A673 (cell line): ENCODE results near the gene TNS4. TPM values are rescaled to one million over a fixed set of nuclear protein-coding genes. Genes with fewer than 3 reads are reported as not detected.

Experiments used
- BruUV-seq: library from RNA; stranded (reverse); fragments of 400-500 nt; replicated peaks from 2 replicates; lab custom pipeline; 2021; lab: Mats Ljungman, UMichigan
- CTCF ChIA-PET: fragments of 300-600 bp; sonication (Branson Sonifier 250); formaldehyde crosslinking; loops from one replicate; lab custom pipeline; 2022; ENCODE audit warnings: antibody characterized with exemption; lab: Charles Lee
- POLR2A ChIA-PET: fragments of 300-600 bp; sonication (Branson Sonifier 250); formaldehyde crosslinking; loops from one replicate; lab custom pipeline; 2022; ENCODE audit warnings: antibody characterized with exemption; ENCODE audit not compliant: low non-redundant PET; lab: Charles Lee
- DNase-seq: peaks from one replicate; pipeline ENCODE4 v3.0.0-alpha.2; 2015; ENCODE audit warnings: low spot score
- H3K27ac ChIP-seq: fragments of 200-600 bp; sonication (generic); 2 replicates; pipeline ENCODE4 v1.5.1; 2016; ENCODE audit warnings: mixed run types, low read depth, mild to moderate bottlenecking, mixed read lengths, antibody characterized with exemption, low read length; ENCODE audit not compliant: poor library complexity, severe bottlenecking
- H3K27me3 ChIP-seq: fragments of 200-600 bp; sonication (generic); replicated peaks from 2 replicates; pipeline ENCODE4 v1.6.1; 2017; ENCODE audit warnings: mixed run types, low read depth, mild to moderate bottlenecking, mixed read lengths, antibody characterized with exemption, low read length; ENCODE audit not compliant: insufficient read depth, poor library complexity
- H3K36me3 ChIP-seq: fragments of 200-600 bp; sonication (generic); 2 replicates; pipeline ENCODE4 v1.6.1; 2016; ENCODE audit warnings: mixed run types, mild to moderate bottlenecking, mixed read lengths, antibody characterized with exemption, low read length; ENCODE audit not compliant: insufficient read depth, poor library complexity, severe bottlenecking
- H3K4me1 ChIP-seq: fragments of 200-600 bp; sonication (generic); 2 replicates; pipeline ENCODE4 v1.6.1; 2017; ENCODE audit warnings: mixed run types, mild to moderate bottlenecking, mixed read lengths, antibody characterized with exemption, low read length; ENCODE audit not compliant: insufficient read depth, poor library complexity, severe bottlenecking
- H3K4me3 ChIP-seq: fragments of 200-600 bp; sonication (generic); 2 replicates; pipeline ENCODE4 v1.5.1; 2016; ENCODE audit warnings: low read depth, mixed run types, mild to moderate bottlenecking, mixed read lengths, low read length; ENCODE audit not compliant: poor library complexity, severe bottlenecking
- H3K9me3 ChIP-seq: fragments of 200-600 bp; sonication (generic); 2 replicates; pipeline ENCODE4 v1.6.1; 2016; ENCODE audit warnings: mixed run types, low read depth, mild to moderate bottlenecking, mixed read lengths, antibody characterized with exemption, low read length; ENCODE audit not compliant: poor library complexity, severe bottlenecking
- EZH2 ChIP-seq: fragments of 200-600 bp; sonication (generic); IDR thresholded peaks from 2 replicates; pipeline ENCODE4 v1.6.1; 2017; ENCODE audit warnings: borderline replicate concordance, low read depth, mild to moderate bottlenecking, mixed read lengths, antibody characterized with exemption, low read length; ENCODE audit not compliant: poor library complexity, severe bottlenecking
- intact Hi-C: fragments of 100-400 bp; cut with micrococcal nuclease; formaldehyde crosslinking; loops from one replicate; pipeline ENCODE4 v1.10.0; 2022; ENCODE audit not compliant: unreplicated experiment
- total RNA-seq: library from RNA; stranded (reverse); gene quantifications from 2 replicates; pipeline ENCODE4 v1.2.3, GENCODE V29; 2021
- TF ChIP-seq, protein P1 (sequence below): fragments of 300-800, 200-600 bp; sonication (generic); conservative IDR thresholded peaks from 2 replicates; pipeline ENCODE4 v1.5.1; 2017; ENCODE audit warnings: low read depth, mild to moderate bottlenecking, antibody characterized with exemption, low read length, moderate library complexity, mixed read lengths

The TNS4 gene
- total RNA-seq, 1 experiment from 2014 or later = not detected

DNA sequence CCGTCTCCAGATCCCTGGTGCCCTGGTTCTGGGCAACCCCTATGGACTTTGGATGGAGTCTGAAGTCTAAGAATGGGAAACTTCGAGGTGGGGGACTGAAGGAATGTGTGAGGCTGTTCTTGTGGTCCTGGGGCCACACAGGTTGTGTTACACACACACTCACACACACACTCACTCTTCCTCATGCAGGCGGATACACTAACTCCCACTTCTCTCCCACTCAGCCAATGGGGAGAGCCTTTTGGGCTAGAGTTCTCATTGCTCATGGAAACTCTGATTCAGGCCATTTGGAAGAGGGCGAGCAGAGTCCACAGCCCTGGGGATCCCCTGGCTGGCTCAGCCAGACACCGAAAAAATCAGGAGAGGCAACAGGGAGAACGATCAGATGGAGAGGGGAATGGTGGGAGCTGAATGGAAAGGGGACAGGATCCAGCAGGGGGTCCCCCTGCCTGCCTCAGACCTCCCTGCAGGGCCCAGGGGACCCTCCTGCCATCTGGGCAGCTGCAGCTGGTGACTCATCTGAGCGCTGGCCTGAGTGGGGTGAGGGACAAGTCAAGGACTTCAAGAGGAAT lies 49.1 kb downstream of the TNS4 start:
- intact Hi-C loops = no loop called here
- no TSS peak for BruUV-seq
- Histone ChIP-seq H3K27ac (no peak overlapping the region), H3K4me1 (no peaks in the 10 kb centered on the region), H3K36me3 (no peaks in the 10 kb centered on the region), H3K4me3 (no peak overlapping the region), H3K27me3 (no peaks in the 10 kb centered on the region), H3K9me3 (no peaks in the 10 kb centered on the region)
- ChIA-PET POLR2A (no interaction called here), CTCF (no interaction called here)
- DNase-seq = no peak
- TF ChIP-seq, protein P1, sequence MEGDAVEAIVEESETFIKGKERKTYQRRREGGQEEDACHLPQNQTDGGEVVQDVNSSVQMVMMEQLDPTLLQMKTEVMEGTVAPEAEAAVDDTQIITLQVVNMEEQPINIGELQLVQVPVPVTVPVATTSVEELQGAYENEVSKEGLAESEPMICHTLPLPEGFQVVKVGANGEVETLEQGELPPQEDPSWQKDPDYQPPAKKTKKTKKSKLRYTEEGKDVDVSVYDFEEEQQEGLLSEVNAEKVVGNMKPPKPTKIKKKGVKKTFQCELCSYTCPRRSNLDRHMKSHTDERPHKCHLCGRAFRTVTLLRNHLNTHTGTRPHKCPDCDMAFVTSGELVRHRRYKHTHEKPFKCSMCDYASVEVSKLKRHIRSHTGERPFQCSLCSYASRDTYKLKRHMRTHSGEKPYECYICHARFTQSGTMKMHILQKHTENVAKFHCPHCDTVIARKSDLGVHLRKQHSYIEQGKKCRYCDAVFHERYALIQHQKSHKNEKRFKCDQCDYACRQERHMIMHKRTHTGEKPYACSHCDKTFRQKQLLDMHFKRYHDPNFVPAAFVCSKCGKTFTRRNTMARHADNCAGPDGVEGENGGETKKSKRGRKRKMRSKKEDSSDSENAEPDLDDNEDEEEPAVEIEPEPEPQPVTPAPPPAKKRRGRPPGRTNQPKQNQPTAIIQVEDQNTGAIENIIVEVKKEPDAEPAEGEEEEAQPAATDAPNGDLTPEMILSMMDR = no peak
- no peak for TF ChIP-seq EZH2

DNA sequence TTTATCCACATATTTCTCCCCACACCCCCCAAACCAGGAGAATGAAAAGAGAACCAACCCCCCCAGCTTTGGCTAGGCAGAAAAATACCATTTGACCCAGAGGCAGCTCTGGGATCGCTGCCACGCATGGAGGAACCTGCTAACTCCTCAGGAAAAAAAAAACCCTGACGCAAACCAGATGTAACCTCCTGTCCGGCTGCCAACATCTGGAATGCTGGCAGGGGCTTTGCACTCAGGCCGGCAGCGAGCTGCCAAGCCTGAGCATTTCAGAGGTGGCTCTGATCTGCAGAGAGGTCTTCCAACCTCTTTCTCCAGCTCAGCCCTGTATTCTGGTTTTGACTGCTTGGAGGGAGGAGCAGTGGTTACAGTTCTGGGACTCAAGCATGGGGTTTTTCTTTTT lies 50.0 kb downstream of the TNS4 start:
- Histone ChIP-seq H3K36me3 (no peaks in the 10 kb centered on the region), H3K27ac (no peak overlapping the region), H3K4me3 (no peak overlapping the region), H3K4me1 (no peaks in the 10 kb centered on the region), H3K9me3 (no peaks in the 10 kb centered on the region), H3K27me3 (no peaks in the 10 kb centered on the region)
- ChIA-PET POLR2A (interaction anchor here (0.7 kb wide), 1 partner anchor 15 kb away, joined by 15 read pairs; no protein-coding TSS in a partner anchor), CTCF (interaction anchor here (0.6 kb wide), 1 partner anchor 48 kb away, joined by 15 read pairs; no protein-coding TSS in a partner anchor)
- intact Hi-C loops = no loop called here
- DNase-seq = no peak
- BruUV-seq = no TSS peak
- TF ChIP-seq EZH2 = no peak
- TF ChIP-seq, protein P1 = no peak

DNA sequence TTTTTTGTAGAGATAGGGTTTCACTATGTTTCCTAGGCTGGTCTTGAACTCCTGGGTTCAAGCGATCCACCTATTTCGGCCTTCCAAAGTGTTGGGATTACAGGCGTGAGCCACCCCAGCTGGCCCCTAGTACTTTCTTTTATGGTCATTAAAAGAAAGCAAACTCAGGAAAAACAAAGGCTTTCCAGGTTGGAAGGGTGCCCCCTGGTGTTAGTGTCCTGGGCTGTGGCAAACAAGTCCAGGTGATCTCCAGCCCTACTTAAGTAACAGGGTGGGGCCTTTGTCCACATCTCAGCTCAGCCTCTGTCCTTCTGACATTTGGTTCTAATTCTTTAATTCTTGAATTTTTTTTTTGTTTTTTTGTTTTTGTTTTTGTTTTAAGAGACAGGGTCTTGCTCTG lies 51.2 kb downstream of the TNS4 start:
- ChIA-PET POLR2A (no interaction called here), CTCF (no interaction called here)
- intact Hi-C loops = no loop called here
- H3K36me3 ChIP-seq = no peaks in the 10 kb centered on the region
- no peak overlapping the region for H3K4me3 ChIP-seq
- no peaks in the 10 kb centered on the region for H3K27me3 ChIP-seq
- no TSS peak for BruUV-seq
- DNase-seq = no peak
- H3K4me1 ChIP-seq = no peaks in the 10 kb centered on the region
- no peaks in the 10 kb centered on the region for H3K9me3 ChIP-seq
- TF ChIP-seq, protein P1 = peak; percentile 46
- no peak for TF ChIP-seq EZH2
- H3K27ac ChIP-seq = no peak overlapping the region
